Panc1 (cell line): ENCODE results near the gene CDH23. TPM values are rescaled to one million over a fixed set of nuclear protein-coding genes. Genes with fewer than 3 reads are reported as not detected.

Experiments
- ATAC-seq: fragments of 200-7000 bp; cut with Tn5 transposase; 2 replicates; pipeline ENCODE4 v1.9.1; 2020; ENCODE audit warnings: mild to moderate bottlenecking, moderate library complexity
- BruUV-seq: library from RNA; stranded (reverse); fragments of 400-500 nt; replicated peaks from 2 replicates; lab custom pipeline; 2021; lab: Mats Ljungman, UMichigan
- CTCF ChIA-PET: fragments of 300-600 bp; sonication (Branson Sonifier 250); formaldehyde crosslinking; loops from one replicate; lab custom pipeline; 2022; ENCODE audit warnings: antibody characterized with exemption; lab: Charles Lee
- POLR2A ChIA-PET: fragments of 300-600 bp; sonication (Branson Sonifier 250); formaldehyde crosslinking; loops from one replicate; lab custom pipeline; 2022; ENCODE audit warnings: antibody characterized with exemption; lab: Charles Lee
- DNase-seq: peaks from one replicate; pipeline ENCODE4 v3.0.0-alpha.2; 2010; ENCODE audit warnings: low read depth, low spot score
- H3K27ac ChIP-seq: 2 replicates; pipeline ENCODE4 v1.5.1; 2011; ENCODE audit warnings: mild to moderate bottlenecking, low read length, inconsistent platforms
- H3K27me3 ChIP-seq: fragments of 200-500 bp; sonication (Bioruptor generic); 2 replicates; pipeline ENCODE4 v1.6.0; 2014; ENCODE audit warnings: low read length, inconsistent platforms; ENCODE audit not compliant: control insufficient read depth, insufficient read depth
- H3K36me3 ChIP-seq: fragments of 200-500 bp; sonication (Bioruptor generic); 2 replicates; pipeline ENCODE4 v1.5.1; 2014; ENCODE audit warnings: inconsistent platforms, mild to moderate bottlenecking, low read length, moderate library complexity; ENCODE audit not compliant: control insufficient read depth, insufficient read depth
- H3K4me1 ChIP-seq: 2 replicates; pipeline ENCODE4 v1.5.1; 2011; ENCODE audit warnings: inconsistent platforms, mild to moderate bottlenecking, low read length, moderate library complexity; ENCODE audit not compliant: control insufficient read depth, insufficient read depth
- H3K4me3 ChIP-seq, 2 experiments: 2 replicates each; pipeline ENCODE4 v1.5.1; 2011 to 2012; ENCODE audit warnings: low read depth in 2 of 2, low read length in 2 of 2, mild to moderate bottlenecking in 2 of 2, inconsistent platforms in 1 of 2, moderate library complexity in 1 of 2
- H3K9me3 ChIP-seq: fragments of 200-500 bp; sonication (Bioruptor generic); 2 replicates; pipeline ENCODE4 v1.5.1; 2014; ENCODE audit warnings: low read depth, mild to moderate bottlenecking, inconsistent platforms, low read length, moderate library complexity; ENCODE audit not compliant: control insufficient read depth, insufficient read depth
- CTCF ChIP-seq: fragments of 450-650 bp; IDR thresholded peaks from 2 replicates; pipeline ENCODE4 v1.5.1; 2017; ENCODE audit warnings: mild to moderate bottlenecking
- POLR2AphosphoS5 ChIP-seq: IDR thresholded peaks from 2 replicates; pipeline ENCODE4 v1.6.1; 2012; ENCODE audit warnings: mild to moderate bottlenecking, low read depth, low read length, moderate library complexity
- REST ChIP-seq, 2 experiments: IDR thresholded peaks; 2 replicates each; pipeline ENCODE4 v1.6.1; 2011 to 2012; ENCODE audit warnings: low read depth in 2 of 2, control low read depth in 1 of 2, low read length in 1 of 2, mild to moderate bottlenecking in 1 of 2, moderate library complexity in 1 of 2; ENCODE audit not compliant: insufficient read depth in 1 of 2
- SIN3A ChIP-seq: IDR thresholded peaks from 2 replicates; pipeline ENCODE4 v1.6.1; 2012; ENCODE audit warnings: low read depth, mild to moderate bottlenecking, low read length, moderate library complexity, borderline replicate concordance; ENCODE audit not compliant: insufficient read depth
- TCF7L2 ChIP-seq: IDR thresholded peaks from 2 replicates; pipeline ENCODE4 v1.6.1; 2011; ENCODE audit warnings: mild to moderate bottlenecking, low read depth, low read length, inconsistent platforms
- in situ Hi-C: cut with HindIII; loops from 2 replicates; pipeline ENCODE4 v1.10.0; 2016; ENCODE audit warnings: low sequenced_read_pairs, low pct_unique_long_range_greater_than_20kb
- intact Hi-C: fragments of 100-400 bp; cut with micrococcal nuclease; formaldehyde crosslinking; loops from one replicate; pipeline ENCODE4 v1.10.0; 2022; ENCODE audit not compliant: unreplicated experiment
- total RNA-seq: library from RNA; stranded (reverse); gene quantifications from one replicate; pipeline ENCODE4 v1.2.1, GENCODE V29; 2021; ENCODE audit not compliant: unreplicated experiment

CDH23 gene
- total RNA-seq, 1 experiment from 2014 or later = 2.7 TPM

- Histone ChIP-seq H3K36me3 (peaks cover 82% of the 10 kb centered on the region), H3K27ac (0 out of 2 replicates have a peak overlapping the region, but pooled peaks have one; percentile 24), H3K4me1 (peaks cover 8% of the 10 kb centered on the region; the same call in 1 of the 2 replicates), H3K27me3 (no peaks in the 10 kb centered on the region), H3K9me3 (no peaks in the 10 kb centered on the region), H3K4me3 (no peak overlapping the region)
- no TSS peak for BruUV-seq
- in situ Hi-C loops (no loop called here), intact Hi-C loops (no loop called here)
- TF ChIP-seq TCF7L2 (no peak), POLR2AphosphoS5 (no peak), REST (IDR thresholded peaks at IDR 0.05; ENCODE audit: insufficient read depth in 1 of 2, low read depth in 2 of 2, low read length in 1 of 2) (no peak), SIN3A (no peak), CTCF (no peak)
- ATAC-seq (no peak), DNase-seq (no peak)
- ChIA-PET CTCF (no interaction called here), POLR2A (no interaction called here)
These were observed 431.1 kb downstream of the CDH23 start for GRCh38 chr10:71827852-71828251.

GRCh38 chr10:71828702-71829101 is 432.0 kb downstream of the CDH23 start:
- CTCF ChIA-PET = no interaction called here
- no TSS peak for BruUV-seq
- POLR2A ChIA-PET = no interaction called here

More at GRCh38 chr10:71828702-71829101, 432.0 kb downstream of the CDH23 start:
- no peak for ATAC-seq
- in situ Hi-C loops = no loop called here
- H3K4me3 ChIP-seq = no peak overlapping the region
- DNase-seq = no peak
- no peaks in the 10 kb centered on the region for H3K9me3 ChIP-seq
- intact Hi-C loops = no loop called here
- H3K36me3 ChIP-seq = peaks cover 77% of the 10 kb centered on the region
- no peak for TF ChIP-seq REST (IDR thresholded peaks at IDR 0.05; ENCODE audit: insufficient read depth in 1 of 2, low read depth in 2 of 2, low read length in 1 of 2)
- H3K27ac ChIP-seq = peak overlapping the region; percentile 5; the same call in 1 of the 2 replicates
- peaks cover 12% of the 10 kb centered on the region; the same call in 1 of the 2 replicates for H3K4me1 ChIP-seq
- H3K27me3 ChIP-seq = no peaks in the 10 kb centered on the region
